HG03442 (cell line): ENCODE data around the gene GABRA5.
"Not testable (repeated sequence)": the region's sequence is repeated elsewhere in the genome, so short reads cannot be mapped to it uniquely, and the experiment has no call there.

ENCODE experiments used
- ATAC-seq: cut with Tn5 transposase; IDR thresholded peaks from one replicate; pipeline ENCODE4 v1.9.1; 2021; ENCODE audit warnings: mild to moderate bottlenecking, moderate library complexity; ENCODE audit not compliant: unreplicated experiment

The GABRA5 gene

GRCh38 chr15:26866298-26867199 is at the start of gene GABRA5:
Gene GABRA5, plus strand, starts transcription at chr15:26867062. Its CDS starts 2,187 bp downstream, at chr15:26869249.
- no peak for ATAC-seq

DNA sequence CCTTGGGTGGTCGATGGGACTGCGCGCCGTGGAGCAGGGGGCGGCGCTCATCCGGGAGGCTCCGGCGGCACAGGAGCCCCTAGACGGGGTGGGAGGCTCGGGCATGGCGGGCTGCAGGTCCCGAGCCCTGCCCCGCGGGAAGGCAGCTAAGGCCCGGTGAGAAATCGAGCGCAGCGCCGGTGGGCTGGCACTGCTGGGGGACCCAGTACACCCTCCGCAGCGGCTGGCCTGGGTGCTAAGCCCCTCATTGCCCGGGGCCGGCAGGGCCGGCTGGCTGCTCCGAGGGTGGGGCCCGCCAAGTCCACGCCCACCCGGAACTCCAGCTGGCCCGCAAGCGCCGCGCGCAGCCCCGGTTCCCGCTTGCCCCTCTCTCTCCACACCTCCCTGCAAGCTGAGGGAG is 35.7 kb upstream of the GABRA5 start:
- ATAC-seq: not testable (repeated sequence)

GRCh38 chr15:26831951-26832350 is 34.9 kb upstream of the GABRA5 start:
- ATAC-seq: no peak

GRCh38 chr15:26838742-26839460 is 28.0 kb upstream of the GABRA5 start:
- no peak for ATAC-seq

DNA sequence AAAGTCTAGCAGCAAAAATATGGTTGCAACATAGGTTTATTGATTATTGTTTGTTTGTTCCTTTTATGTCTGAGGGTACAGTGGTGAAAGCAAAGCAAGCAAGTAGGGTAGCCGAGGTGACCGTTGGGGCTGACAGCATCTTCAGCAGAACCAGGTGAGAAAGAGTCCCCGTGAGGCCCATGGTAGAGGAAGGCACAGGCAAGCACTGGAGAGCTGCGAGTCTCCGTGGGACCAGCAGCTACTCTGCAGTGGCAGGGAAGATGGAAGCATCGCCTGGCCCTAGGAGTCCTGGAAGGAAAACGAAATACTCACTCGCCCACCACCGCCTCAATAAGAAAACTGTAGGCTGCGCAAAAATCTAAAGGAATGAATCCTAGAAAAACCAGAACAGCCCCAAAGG is 25.3 kb upstream of the GABRA5 start:
- ATAC-seq: no peak

DNA sequence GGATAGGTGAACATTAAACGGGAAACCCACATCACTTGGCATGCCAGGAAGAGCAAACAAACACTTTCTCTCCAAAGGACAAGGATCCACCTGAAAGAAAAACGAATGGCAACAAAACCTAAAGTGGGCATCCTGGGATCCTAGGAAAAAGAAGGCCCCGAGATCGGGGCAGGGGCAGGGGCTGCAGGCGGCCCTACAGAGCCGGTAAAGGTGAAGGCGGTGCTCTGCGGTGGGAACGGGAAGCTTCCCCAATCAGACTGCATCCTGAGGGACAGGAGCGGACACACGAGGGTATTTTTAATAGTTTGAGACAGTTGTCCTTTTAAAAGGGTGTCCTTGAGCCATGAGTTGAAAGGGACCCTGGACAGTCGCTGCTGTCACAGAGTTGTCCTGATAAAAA is 24.9 kb upstream of the GABRA5 start:
- no peak for ATAC-seq

DNA sequence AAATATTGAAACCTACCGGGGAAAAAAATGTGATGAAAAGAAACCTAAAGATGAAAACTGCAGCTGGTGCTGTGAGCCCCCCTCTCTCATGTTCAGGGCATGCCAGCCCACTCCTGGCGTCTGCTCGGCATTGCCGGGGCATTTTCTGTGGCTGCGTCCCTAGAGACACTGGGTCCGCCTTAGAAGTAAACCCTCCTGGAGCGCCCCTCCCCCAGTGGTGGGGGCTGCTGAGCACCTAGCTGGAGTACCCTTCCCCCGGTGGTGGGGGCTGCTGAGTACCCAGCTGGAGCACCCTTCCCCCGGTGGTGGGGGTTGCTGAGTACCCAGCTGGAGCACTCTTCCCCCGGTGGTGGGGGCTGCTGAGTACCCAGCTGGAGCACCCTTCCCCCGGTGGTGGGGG is 24.5 kb upstream of the GABRA5 start:
- ATAC-seq: no peak

DNA sequence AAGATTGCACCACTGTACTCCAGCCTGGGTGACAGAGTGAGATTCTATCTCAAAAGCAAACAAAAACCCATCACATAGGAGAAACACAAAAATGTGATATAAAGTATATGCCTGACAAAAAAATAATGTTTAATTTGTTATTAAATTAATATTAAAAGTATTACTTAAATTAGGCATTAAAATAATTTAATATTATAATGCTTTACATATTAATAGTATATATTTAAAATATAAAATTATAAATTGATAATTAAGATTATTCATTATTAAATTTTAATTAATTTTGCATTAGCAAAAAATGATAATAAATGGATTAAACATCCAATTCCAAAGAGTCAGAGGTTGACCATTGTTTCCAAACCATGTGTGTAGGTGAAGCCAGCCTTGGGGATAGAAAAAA is 22.0 kb upstream of the GABRA5 start:
- no peak for ATAC-seq

DNA sequence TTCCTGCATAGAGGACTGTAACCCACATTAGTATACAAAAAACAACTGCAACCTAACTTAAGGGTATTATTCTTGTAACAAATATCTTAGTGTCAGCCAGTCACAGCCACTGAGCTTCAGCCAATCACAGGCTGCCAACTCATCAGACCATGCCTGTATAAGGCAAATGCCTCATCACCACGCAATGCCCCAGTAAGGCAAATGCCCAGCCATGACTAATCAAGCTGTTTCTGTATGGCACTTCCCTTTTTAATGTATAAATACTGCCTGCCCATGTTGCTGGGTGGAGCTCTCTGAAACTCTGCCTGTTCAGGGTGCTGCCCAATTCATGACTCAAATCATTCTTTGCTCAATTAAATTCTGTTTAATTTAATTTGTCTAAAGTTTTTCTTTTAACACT is 18.4 kb upstream of the GABRA5 start:
- ATAC-seq: no peak

DNA sequence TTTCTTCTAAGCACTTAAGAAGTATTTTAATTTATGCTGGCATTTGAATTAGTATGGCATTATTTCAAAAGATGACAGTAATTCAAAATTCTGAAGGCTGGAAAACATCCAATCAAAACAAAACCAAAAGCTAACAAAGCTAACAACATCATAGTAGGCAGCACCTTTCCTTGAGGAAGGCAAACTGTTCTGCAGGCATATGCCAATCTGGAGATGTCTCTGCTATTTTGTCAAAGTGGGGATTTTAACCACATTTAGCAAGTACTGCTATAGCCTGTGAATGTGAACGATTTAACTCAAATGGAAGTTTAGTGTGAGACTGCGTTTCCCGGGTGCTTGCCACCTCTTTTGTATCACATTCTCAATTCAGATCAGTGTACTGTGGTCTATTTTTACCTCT is 16.7 kb upstream of the GABRA5 start:
- no peak for ATAC-seq

- no peak for ATAC-seq
Observed at GRCh38 chr15:26852980-26853379, 13.9 kb upstream of the GABRA5 start.

GRCh38 chr15:26854435-26854834 is 12.4 kb upstream of the GABRA5 start:
- ATAC-seq: no peak

GRCh38 chr15:26864664-26865191 is 2.1 kb upstream of the GABRA5 start:
- ATAC-seq: no peak

- ATAC-seq: no peak
Observed at GRCh38 chr15:26867200-26868007, 542 bp downstream of the GABRA5 start.

DNA sequence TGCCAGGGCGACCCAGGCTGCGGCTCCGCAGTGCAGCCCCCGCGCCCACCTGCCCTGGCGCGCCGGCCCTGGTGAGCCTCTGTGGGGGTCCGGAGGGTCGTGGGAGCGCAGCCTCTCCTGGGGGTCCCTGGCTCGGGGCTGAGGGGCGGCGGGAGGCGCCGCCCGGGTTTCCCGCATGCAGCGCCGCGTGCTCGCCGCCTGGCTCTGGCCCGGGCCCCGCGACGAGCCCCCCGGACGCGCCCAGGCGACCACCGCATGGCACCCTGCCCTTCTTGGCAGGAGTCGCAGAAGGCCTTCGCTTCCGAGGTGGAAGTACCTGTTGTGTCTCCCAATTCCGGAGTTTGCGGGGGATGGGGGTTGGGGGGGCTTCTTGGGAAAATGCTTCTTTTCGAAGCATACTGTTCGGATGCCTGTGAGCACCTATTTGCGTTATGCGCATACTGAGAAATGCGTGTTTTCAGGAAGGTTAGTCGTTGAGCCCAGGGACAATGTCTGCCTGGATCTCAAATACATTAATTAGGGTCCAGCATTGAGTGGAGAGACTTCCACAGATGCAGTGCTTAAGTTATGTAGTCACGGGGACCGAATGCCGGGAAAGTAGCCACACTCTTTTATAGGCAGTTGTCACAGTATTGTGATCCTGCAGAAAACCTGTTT is 1.3 kb downstream of the GABRA5 start:
- ATAC-seq: no peak

- ATAC-seq: no peak
Observed at GRCh38 chr15:26869628-26870027, 2.8 kb downstream of the GABRA5 start.

DNA sequence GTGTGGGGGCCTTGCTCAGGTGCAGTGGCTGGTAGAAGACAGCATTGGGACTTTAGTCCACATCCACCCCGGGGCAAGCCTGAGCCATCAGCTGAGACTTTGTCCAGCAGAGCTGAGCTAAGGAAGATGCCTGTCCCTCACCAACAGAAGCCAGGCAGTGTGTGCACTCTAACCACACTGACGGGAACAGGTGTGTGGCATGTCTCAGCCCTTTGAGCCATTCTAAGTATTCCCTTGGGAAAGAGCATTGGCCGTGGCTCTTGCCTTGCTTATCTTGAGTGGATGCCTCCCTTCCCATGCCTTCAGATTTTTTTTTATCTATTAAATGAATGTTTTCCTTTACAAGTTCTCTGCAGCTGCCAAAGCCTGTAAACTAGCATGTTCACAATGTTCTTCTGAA is 3.5 kb downstream of the GABRA5 start:
- ATAC-seq: no peak

- no peak for ATAC-seq
Observed at GRCh38 chr15:26872206-26872605, 5.3 kb downstream of the GABRA5 start.

DNA sequence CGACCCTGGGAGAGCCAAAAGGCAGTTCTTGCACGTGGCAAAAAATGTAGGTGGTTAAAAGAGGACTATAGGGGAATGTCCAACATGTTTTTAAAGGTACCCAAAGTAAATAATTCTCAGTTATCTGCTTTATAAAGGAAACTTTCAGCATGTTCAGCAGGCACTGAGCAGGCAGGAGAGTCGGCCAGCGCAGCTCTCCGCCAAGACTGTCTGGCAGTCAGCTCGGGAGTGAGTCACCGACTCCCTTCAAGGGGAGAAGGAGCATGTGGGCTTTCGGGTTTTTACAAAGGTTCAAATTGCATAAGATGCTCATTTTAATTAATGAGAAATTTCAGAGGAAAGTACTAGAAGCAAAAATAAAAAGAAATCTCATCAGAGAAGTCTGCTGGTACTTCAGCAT is 7.0 kb downstream of the GABRA5 start:
- ATAC-seq: no peak

DNA sequence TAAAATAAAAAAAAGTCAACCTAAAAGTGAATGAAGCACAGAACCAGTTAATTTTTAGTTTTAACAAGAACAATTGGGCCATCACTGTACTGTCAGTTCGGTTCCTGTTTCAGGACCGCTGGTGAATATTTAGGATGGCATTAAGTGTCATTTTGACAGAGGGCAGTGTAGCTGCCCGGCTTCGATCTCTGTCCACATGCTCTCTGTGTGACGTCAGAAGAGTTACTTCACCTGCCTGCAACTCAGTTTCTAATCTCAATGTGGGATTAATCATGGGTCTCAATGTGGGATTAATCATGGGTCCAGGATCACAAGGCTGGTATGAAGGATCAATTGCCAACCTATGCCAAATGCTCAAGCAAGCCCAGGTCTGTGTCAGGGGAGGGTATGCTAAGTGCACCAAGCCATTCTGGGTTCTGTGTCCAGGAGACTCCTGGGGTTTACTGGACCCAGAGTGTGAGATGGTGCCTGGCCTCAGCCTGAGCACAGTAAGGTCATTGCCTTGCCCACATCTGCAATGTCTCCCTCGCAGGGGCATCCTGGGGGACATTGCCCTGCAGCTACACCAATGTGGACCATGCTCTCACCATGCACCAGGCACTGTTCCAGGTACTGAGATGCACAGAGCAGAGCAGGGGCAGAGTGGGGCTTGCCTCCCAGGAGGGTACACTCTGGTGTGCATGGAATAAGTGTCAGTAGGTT is 8.1 kb downstream of the GABRA5 start:
- no peak for ATAC-seq
